ENCODE measurements around the gene IER3.
"Not testable (repeated sequence)": the region's sequence is repeated elsewhere in the genome, so short reads cannot be mapped to it uniquely, and the experiment has no call there.

IER3 gene

DNA sequence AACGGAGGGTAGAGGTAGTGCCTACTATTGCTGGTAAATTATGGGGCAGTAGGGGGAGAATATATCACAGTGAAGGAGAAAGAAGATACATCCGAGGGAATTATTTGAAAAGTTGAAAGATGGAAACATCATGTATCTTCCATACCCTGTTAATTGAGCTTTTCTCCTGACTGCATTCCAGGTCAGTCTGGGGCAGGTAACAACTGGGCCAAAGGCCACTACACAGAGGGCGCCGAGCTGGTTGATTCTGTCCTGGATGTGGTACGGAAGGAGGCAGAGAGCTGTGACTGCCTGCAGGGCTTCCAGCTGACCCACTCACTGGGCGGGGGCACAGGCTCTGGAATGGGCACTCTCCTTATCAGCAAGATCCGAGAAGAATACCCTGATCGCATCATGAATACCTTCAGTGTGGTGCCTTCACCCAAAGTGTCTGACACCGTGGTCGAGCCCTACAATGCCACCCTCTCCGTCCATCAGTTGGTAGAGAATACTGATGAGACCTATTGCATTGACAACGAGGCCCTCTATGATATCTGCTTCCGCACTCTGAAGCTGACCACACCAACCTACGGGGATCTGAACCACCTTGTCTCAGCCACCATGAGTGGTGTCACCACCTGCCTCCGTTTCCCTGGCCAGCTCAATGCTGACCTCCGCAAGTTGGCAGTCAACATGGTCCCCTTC lies 21.0 kb downstream of the IER3 start:
- H3K36me3 ChIP-seq (ENCODE audit: control insufficient read depth, insufficient read depth, low read length): peaks cover 35% of the 10 kb centered on the region
- not testable (repeated sequence) for H3K4me3 ChIP-seq (ENCODE audit: low read length); H3K27me3 ChIP-seq (ENCODE audit: control insufficient read depth, insufficient read depth, low read length); H3K9ac ChIP-seq (ENCODE audit: low read length); H3K4me1 ChIP-seq (ENCODE audit: control insufficient read depth, insufficient read depth, low read length); H3K27ac ChIP-seq (ENCODE audit: low read depth, low read length)

DNA sequence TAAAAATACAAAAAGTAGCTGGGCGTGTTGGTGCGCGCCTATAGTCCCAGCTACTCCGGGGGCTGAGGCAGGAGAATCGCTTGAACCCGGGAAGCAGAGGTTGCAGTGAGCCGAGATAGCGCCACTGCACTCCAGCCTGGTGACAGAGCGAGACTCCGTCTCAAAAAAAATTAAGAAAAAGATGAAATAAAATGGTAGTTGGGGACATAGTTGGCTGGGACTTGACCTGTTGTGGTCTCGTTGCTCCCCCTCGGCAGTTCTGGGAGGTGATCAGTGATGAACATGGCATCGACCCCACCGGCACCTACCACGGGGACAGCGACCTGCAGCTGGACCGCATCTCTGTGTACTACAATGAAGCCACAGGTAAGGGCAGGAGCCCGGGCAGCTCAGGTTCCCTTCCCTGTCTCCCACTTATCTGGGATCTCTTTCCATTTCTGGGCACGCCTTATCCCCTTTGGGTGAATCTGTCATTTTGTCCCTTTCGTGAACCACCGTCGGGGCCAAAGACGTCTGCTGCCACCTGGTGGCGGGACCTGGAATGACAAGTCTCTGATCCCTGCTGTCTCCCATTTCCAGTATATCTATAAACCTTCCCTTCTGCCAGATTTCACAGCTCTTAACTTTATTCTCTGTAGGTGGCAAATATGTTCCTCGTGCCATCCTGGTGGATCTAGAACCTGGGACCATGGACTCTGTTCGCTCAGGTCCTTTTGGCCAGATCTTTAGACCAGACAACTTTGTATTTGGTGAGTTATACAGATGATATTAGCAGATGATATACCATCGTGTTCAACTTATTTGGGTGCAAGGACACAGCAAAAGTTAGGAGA lies 21.9 kb downstream of the IER3 start:
- Histone ChIP-seq H3K4me1 (ENCODE audit: control insufficient read depth, insufficient read depth, low read length) (peaks cover 6% of the 10 kb centered on the region), H3K36me3 (ENCODE audit: control insufficient read depth, insufficient read depth, low read length) (peaks cover 28% of the 10 kb centered on the region), H3K9ac (ENCODE audit: low read length) (no peak overlapping the region)

DNA sequence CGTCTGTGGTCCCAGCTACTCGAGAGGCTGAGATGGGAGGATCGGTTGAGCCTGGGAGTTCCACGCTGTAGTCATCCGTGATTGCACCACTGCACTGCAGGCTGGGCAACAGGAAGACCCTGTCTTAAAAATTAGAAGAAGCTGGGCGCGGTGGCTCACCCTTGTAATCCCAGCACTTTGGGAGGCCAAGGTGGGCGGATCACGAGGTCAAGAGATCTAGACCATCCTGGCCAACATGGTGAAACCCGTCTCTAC lies 22.4 kb downstream of the IER3 start:
- peak overlapping the region; percentile 95 for H3K27ac ChIP-seq (ENCODE audit: low read depth, low read length)
- not testable (repeated sequence) for H3K4me1 ChIP-seq (ENCODE audit: control insufficient read depth, insufficient read depth, low read length); H3K27me3 ChIP-seq (ENCODE audit: control insufficient read depth, insufficient read depth, low read length); H3K9ac ChIP-seq (ENCODE audit: low read length)
- peaks cover 24% of the 10 kb centered on the region for H3K36me3 ChIP-seq (ENCODE audit: control insufficient read depth, insufficient read depth, low read length)
- H3K4me3 ChIP-seq (ENCODE audit: low read length): peak overlapping the region; percentile 77

More for the DNA sequence above, 21.9 kb downstream of the IER3 start:
- H3K27ac ChIP-seq (ENCODE audit: low read depth, low read length): peak overlapping the region; percentile 41
- peak overlapping the region; percentile 77 for H3K4me3 ChIP-seq (ENCODE audit: low read length)
- no peaks in the 10 kb centered on the region for H3K27me3 ChIP-seq (ENCODE audit: control insufficient read depth, insufficient read depth, low read length)

DNA sequence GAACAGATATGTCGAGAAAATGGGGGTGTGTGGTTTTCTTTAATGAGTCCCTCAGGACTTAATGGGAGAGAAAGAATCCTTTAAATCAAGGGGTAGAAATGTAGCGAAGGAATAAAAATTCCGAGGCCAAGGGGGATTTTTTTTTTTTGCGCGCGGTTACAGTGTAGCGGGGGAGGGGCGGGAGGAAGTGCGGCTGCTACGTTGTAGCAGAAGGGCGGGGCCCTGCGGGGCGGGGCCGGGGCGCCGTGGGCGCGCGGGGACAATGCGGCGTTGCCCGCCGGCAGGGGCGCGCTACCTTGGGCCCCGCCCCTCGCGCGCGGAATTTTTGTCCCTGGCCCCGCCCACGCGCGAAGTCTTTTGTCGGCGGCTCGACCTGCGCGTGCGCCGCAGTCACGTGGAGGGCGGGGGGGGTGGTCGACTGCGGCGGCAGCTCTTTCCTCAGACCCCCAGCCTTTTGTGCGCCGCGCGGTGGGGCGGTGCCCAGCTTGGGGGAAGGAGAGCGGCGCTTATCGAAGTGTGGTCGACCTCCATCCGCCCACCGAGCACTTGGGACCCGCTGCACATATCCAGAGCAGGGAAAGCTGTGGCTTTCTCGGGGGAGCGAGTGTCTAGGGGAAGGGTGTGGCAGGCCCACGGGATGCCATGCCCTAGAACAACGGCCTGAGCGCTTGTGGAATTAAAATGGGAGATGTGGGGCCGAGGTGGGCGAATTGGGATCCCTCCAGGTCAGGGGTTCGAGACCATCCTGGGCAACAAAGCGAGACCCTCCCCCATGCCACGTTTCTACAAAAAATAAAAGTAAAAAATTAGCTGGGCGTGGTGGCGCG lies 22.9 kb downstream of the IER3 start:
- H3K27ac ChIP-seq (ENCODE audit: low read depth, low read length): peak overlapping the region; percentile 95
- peak overlapping the region; percentile 86 for H3K4me3 ChIP-seq (ENCODE audit: low read length)
- no peaks in the 10 kb centered on the region for H3K27me3 ChIP-seq (ENCODE audit: control insufficient read depth, insufficient read depth, low read length)
- peaks cover 24% of the 10 kb centered on the region for H3K36me3 ChIP-seq (ENCODE audit: control insufficient read depth, insufficient read depth, low read length)
- peaks cover 10% of the 10 kb centered on the region for H3K4me1 ChIP-seq (ENCODE audit: control insufficient read depth, insufficient read depth, low read length)
- peak overlapping the region; percentile 76 for H3K9ac ChIP-seq (ENCODE audit: low read length)

DNA sequence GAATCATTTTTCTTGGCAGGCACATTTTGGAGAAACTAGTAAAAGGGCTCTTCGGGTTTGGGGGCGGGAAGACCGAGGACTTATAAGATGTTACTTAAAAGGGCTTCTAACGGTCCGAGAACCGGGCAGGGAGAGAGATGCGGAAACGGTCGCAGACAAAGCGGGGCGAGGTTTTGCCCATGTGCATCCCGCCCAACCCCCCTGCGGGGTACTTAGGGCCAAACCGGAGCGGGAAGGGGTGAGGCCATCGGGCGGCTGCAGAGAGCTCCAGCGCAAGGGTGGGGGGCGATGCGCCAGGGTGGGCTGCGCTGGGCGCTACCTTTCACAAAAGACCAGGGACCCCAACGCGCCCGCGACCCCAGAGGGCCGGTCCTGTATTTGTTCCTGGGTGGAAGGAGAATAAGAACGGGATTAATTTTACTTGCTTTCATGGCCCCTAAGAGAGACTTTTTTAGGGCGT lies 23.6 kb downstream of the IER3 start:
- Histone ChIP-seq H3K27ac (ENCODE audit: low read depth, low read length) (peak overlapping the region; percentile 95), H3K4me3 (ENCODE audit: low read length) (peak overlapping the region; percentile 86), H3K4me1 (ENCODE audit: control insufficient read depth, insufficient read depth, low read length) (peaks cover 11% of the 10 kb centered on the region), H3K36me3 (ENCODE audit: control insufficient read depth, insufficient read depth, low read length) (peaks cover 22% of the 10 kb centered on the region), H3K9ac (ENCODE audit: low read length) (peak overlapping the region; percentile 57), H3K27me3 (ENCODE audit: control insufficient read depth, insufficient read depth, low read length) (no peaks in the 10 kb centered on the region)

DNA sequence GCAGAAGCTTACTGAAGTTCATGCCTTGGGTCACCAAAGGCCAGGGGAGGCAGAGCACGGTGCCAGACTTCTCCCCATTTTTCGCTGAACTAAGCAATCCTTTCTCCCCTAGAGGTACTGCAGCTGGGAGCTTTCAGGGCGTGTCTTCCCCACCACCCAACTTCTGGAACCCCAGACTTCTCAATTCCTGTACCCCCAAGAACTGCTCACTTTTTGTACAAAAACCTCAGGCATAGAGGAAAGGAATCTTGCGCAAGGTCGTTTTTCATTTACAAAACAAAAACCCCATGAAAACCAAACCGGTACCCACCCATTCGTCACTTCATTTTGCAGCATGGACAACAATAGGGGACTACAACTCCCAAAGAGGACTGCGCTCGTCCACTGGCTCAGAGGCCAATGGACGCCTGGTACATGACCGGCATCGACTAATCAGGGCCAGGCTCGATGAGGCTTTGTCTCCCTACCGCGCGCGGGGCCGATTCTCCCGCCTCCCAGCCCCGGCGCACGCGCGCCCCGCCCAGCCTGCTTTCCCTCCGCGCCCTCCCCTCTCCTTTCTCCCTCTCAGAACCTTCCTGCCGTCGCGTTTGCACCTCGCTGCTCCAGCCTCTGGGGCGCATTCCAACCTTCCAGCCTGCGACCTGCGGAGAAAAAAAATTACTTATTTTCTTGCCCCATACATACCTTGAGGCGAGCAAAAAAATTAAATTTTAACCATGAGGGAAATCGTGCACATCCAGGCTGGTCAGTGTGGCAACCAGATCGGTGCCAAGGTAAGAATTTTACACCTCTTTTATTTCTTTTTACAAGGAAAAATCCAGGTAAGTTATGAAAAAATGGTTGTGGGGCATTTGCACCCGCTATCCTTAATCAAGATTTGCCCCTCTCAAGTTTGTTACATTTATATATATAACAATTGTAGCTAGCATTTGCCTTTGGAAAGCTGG lies 24.3 kb downstream of the IER3 start, which contains the start of gene TUBB:
TUBB (plus strand) TSS at position 562 of the 947 bp plus-strand sequence; CDS start at position 717, 155 bp downstream.
- Histone ChIP-seq H3K27ac (ENCODE audit: low read depth, low read length) (peak within 1 kb of the TSS; percentile 95), H3K4me3 (ENCODE audit: low read length) (peak within 1 kb of the TSS; percentile 86), H3K4me1 (ENCODE audit: control insufficient read depth, insufficient read depth, low read length) (peaks cover 11% of the 10 kb centered on the region), H3K9ac (ENCODE audit: low read length) (peak within 1 kb of the TSS; percentile 57), H3K27me3 (ENCODE audit: control insufficient read depth, insufficient read depth, low read length) (no peaks in the 10 kb centered on the region), H3K36me3 (ENCODE audit: control insufficient read depth, insufficient read depth, low read length) (peaks cover 16% of the 10 kb centered on the region)

DNA sequence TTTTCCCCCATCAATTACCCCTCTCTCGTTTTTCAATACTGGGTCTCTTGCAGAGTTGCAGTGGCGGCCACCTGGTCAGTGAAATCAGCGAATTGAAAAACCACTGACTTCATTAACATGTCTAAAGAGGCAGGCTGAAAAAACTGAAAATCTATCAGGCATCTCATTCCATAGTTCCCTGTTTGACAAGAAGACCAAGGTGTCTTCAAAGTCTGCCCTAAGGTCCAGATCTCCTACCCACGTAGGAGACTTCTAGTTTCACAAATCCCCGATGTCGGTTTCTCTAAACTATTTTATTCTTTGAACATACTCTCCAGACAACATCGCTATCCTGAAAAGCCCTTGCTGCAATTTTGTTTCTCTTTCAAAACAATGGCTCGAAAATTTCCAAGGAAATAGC lies 25.0 kb downstream of the IER3 start:
- H3K9ac ChIP-seq (ENCODE audit: low read length): peak overlapping the region; percentile 13
- peaks cover 9% of the 10 kb centered on the region for H3K36me3 ChIP-seq (ENCODE audit: control insufficient read depth, insufficient read depth, low read length)
- H3K4me3 ChIP-seq (ENCODE audit: low read length): peak overlapping the region; percentile 67
- H3K27me3 ChIP-seq (ENCODE audit: control insufficient read depth, insufficient read depth, low read length): no peaks in the 10 kb centered on the region
- H3K4me1 ChIP-seq (ENCODE audit: control insufficient read depth, insufficient read depth, low read length): peaks cover 11% of the 10 kb centered on the region
- H3K27ac ChIP-seq (ENCODE audit: low read depth, low read length): peak overlapping the region; percentile 86

DNA sequence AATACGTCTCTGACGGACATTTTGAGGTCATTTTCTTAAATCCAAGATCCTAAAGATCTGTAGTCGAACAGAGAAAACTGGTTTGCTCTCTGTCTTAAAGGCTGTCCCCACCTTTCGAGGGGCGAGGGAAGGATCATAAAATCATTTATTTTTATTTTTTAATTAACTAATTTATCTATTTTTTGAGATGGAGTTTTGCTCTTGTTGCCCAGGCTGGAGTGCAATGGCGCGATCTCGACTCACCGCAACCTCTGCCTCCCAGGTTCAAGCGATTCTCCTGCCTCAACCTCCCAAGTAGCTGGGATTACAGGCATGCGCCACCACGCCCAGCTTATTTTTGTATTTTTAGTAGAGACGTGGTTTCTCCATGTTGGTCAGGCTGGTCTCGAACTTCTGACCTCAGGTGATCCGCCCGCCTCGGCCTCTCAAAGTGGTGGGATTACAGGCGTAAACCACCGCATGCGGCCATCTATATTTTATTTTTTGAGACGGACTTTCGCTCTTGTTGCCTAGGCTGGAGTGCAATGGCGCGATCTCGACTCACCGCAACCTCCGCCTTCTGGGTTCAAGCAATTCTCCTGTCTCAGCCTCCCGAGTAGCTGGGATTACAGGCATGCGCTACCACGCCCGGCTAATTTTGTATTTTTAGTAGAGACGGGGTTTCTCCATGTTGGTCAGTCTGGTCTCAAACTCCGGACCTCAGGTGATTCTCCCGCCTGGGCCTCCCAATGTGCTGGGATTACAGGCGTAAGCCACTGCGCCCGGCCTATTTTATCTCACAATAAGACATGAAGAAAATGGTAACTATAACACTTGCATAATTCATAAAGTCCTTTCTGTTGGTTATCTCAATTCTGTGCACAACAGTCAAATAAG lies 26.3 kb downstream of the IER3 start:
- Histone ChIP-seq H3K4me1 (ENCODE audit: control insufficient read depth, insufficient read depth, low read length) (peaks cover 11% of the 10 kb centered on the region), H3K4me3 (ENCODE audit: low read length) (peak overlapping the region; percentile 67), H3K27ac (ENCODE audit: low read depth, low read length) (peak overlapping the region; percentile 89)
- not testable (repeated sequence) for H3K36me3 ChIP-seq (ENCODE audit: control insufficient read depth, insufficient read depth, low read length); H3K27me3 ChIP-seq (ENCODE audit: control insufficient read depth, insufficient read depth, low read length); H3K9ac ChIP-seq (ENCODE audit: low read length)

DNA sequence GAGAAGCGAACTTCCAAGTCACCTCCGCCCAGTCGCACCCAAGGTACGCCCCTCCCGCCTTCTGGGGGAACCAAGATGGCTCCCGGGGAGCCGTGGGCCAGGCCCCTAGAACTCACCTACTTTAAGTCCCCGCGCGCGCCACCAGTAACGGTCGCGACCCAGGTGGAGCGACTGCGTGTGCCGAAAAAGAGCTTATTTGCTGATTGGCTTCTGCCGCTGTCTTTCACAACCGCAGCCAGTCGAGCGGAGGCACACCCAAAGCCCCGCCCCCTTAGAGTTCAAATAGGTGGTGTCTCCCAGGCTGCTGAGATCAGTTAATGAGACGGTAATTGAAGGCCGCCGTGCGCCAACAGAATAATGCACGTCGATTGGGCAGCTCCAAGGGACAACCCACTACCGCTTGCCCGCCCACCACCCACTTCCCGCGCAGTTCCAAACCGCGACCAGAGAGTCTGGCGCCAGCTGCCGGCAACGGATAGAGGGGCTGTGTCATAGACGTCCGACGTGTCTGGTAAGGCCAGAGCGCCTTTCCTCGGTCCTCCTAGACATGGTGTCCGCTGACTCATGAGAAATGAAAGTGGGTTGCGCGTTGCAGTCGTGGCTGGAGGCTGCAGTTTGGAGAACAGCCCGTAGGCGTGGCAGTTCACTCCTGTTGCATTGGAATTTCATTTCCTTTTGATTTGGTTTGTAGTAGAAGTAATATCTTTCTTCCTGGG lies 27.1 kb downstream of the IER3 start, which contains the start of gene MDC1:
MDC1 (minus strand) TSS at position 153 of the 716 bp plus-strand sequence. CDS start 2,106 bp downstream, outside the sequence.
- Histone ChIP-seq H3K9ac (ENCODE audit: low read length) (peak within 1 kb of the TSS; percentile 72), H3K4me1 (ENCODE audit: control insufficient read depth, insufficient read depth, low read length) (peaks cover 11% of the 10 kb centered on the region)

DNA sequence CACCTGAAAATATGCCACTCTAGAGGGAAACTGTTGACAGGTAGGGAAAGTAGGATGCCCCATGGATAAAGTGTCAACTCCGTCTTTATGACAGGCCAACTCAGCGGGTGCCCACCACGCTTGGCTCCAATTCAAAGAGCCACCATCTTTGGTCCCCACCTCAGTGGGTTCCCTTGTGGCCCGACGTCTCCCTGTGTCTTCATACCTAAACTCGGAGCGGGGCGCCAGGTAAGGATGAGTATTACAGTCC lies 27.5 kb downstream of the IER3 start:
- H3K27me3 ChIP-seq (ENCODE audit: control insufficient read depth, insufficient read depth, low read length): no peaks in the 10 kb centered on the region
- H3K27ac ChIP-seq (ENCODE audit: low read depth, low read length): peak overlapping the region; percentile 97
- peaks cover 11% of the 10 kb centered on the region for H3K4me1 ChIP-seq (ENCODE audit: control insufficient read depth, insufficient read depth, low read length)
- H3K9ac ChIP-seq (ENCODE audit: low read length): peak overlapping the region; percentile 72
- H3K4me3 ChIP-seq (ENCODE audit: low read length): peak overlapping the region; percentile 86
- H3K36me3 ChIP-seq (ENCODE audit: control insufficient read depth, insufficient read depth, low read length): peaks cover 7% of the 10 kb centered on the region

More for the DNA sequence above, 27.1 kb downstream of the IER3 start, which contains the start of gene MDC1:
- peak within 1 kb of the TSS; percentile 86 for H3K4me3 ChIP-seq (ENCODE audit: low read length)
- H3K27me3 ChIP-seq (ENCODE audit: control insufficient read depth, insufficient read depth, low read length): no peaks in the 10 kb centered on the region
- peak within 1 kb of the TSS; percentile 97 for H3K27ac ChIP-seq (ENCODE audit: low read depth, low read length)
- peaks cover 3% of the 10 kb centered on the region for H3K36me3 ChIP-seq (ENCODE audit: control insufficient read depth, insufficient read depth, low read length)

Data from rectal smooth muscle tissue (tissue), 1 donor.